Memory B cell (primary cell): ENCODE results near the gene FPGS.

Experiments used
- ATAC-seq: fragments of 150-1000 bp; cut with Tn5 transposase; 2 replicates; pipeline ENCODE4 v1.10.0; 2021; ENCODE audit warnings: low read depth, mild to moderate bottlenecking, moderate library complexity
- DNase-seq, 2 donors: peaks; one replicate each; pipeline ENCODE4 v3.0.0; 2022; ENCODE audit warnings: low spot score in 2 of 2
- H3K27ac Mint-ChIP-seq: one replicate; pipeline ENCODE4 v1.8.0; 2022; ENCODE audit warnings: mild to moderate bottlenecking, moderate library complexity, mixed read lengths
- H3K27me3 Mint-ChIP-seq: one replicate; pipeline ENCODE4 v1.8.0; 2022; ENCODE audit warnings: mixed read lengths
- H3K36me3 Mint-ChIP-seq: one replicate; pipeline ENCODE4 v1.8.0; 2022; ENCODE audit warnings: mild to moderate bottlenecking, mixed read lengths
- H3K4me1 Mint-ChIP-seq: one replicate; pipeline ENCODE4 v1.8.0; 2022; ENCODE audit warnings: mixed read lengths
- H3K4me3 Mint-ChIP-seq: one replicate; pipeline ENCODE4 v1.8.0; 2022; ENCODE audit warnings: mild to moderate bottlenecking, moderate library complexity, mixed read lengths
- H3K9me3 Mint-ChIP-seq: one replicate; pipeline ENCODE4 v1.8.0; 2022; ENCODE audit warnings: mixed read lengths

Gene FPGS

GRCh38 chr9:127789179-127789578 is 13.5 kb upstream of the FPGS start:
- Mint-ChIP-seq H3K36me3 (peaks cover 26% of the 10 kb centered on the region), H3K4me3 (no peak overlapping the region), H3K27me3 (no peaks in the 10 kb centered on the region), H3K27ac (no peak overlapping the region), H3K4me1 (peaks cover 22% of the 10 kb centered on the region), H3K9me3 (no peaks in the 10 kb centered on the region)
- no peak for DNase-seq
- ATAC-seq, result no peak

- H3K9me3 Mint-ChIP-seq, result no peaks in the 10 kb centered on the region
- H3K27me3 Mint-ChIP-seq, result no peaks in the 10 kb centered on the region
- H3K4me1 Mint-ChIP-seq, result peaks cover 14% of the 10 kb centered on the region
- DNase-seq, result no peak
- peak overlapping the region; percentile 66 for H3K27ac Mint-ChIP-seq
- ATAC-seq, result no peak
- H3K4me3 Mint-ChIP-seq, result no peak overlapping the region
- peaks cover 26% of the 10 kb centered on the region for H3K36me3 Mint-ChIP-seq
Observed at GRCh38 chr9:127790094-127790855, 12.4 kb upstream of the FPGS start.

- Mint-ChIP-seq H3K9me3 (no peaks in the 10 kb centered on the region), H3K36me3 (peaks cover 26% of the 10 kb centered on the region), H3K4me3 (no peak overlapping the region), H3K4me1 (peaks cover 15% of the 10 kb centered on the region), H3K27ac (no peak overlapping the region), H3K27me3 (no peaks in the 10 kb centered on the region)
- no peak for ATAC-seq
- no peak for DNase-seq
Observed at GRCh38 chr9:127791085-127791484, 11.6 kb upstream of the FPGS start.

GRCh38 chr9:127792417-127793031 is 10.2 kb upstream of the FPGS start:
- Mint-ChIP-seq H3K36me3 (peaks cover 23% of the 10 kb centered on the region), H3K4me3 (no peak overlapping the region), H3K27me3 (no peaks in the 10 kb centered on the region), H3K9me3 (no peaks in the 10 kb centered on the region), H3K27ac (peak overlapping the region; percentile 4), H3K4me1 (peaks cover 22% of the 10 kb centered on the region)
- no peak for DNase-seq
- ATAC-seq, result no peak

DNA sequence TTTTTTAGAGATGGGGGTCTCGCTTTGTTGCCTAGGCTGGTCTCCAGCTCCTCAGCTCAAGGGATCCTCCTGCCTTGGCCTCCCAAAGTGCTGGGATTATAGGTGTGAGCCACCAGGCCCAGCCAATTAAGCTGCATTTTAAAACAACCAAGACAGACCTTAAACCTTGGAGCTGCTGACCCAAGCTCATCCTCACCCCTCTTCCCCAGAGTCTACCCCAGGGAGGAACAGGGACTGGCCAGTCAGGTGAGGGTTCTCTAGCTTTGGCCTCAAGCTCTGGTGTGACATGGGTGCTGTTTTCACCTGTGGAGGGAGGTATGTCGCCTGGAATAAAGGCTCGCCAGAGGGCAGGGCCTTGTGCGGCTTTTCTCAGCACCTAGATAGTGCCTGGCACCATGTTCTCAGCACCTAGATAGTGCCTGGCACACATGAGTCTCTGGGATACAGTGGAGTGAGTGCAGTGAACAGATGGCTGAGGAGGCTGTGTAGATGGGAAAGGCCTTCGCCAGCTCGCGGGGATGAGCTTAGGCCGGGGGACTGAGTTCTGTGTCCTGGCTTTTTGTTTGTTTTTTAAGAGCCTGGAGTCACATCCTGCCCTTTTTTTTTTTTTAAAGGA is 9.5 kb upstream of the FPGS start:
- Mint-ChIP-seq H3K27ac (peak overlapping the region; percentile 4), H3K4me1 (peaks cover 25% of the 10 kb centered on the region), H3K27me3 (no peaks in the 10 kb centered on the region), H3K9me3 (no peaks in the 10 kb centered on the region), H3K36me3 (peaks cover 18% of the 10 kb centered on the region), H3K4me3 (no peak overlapping the region)
- ATAC-seq (no peak), DNase-seq (no peak)

GRCh38 chr9:127794001-127794791 is 8.5 kb upstream of the FPGS start:
- DNase-seq (no peak), ATAC-seq (no peak)
- Mint-ChIP-seq H3K9me3 (no peaks in the 10 kb centered on the region), H3K4me1 (peaks cover 24% of the 10 kb centered on the region), H3K27me3 (no peaks in the 10 kb centered on the region), H3K27ac (no peak overlapping the region), H3K36me3 (peaks cover 12% of the 10 kb centered on the region), H3K4me3 (no peak overlapping the region)

GRCh38 chr9:127796225-127796813 is 6.4 kb upstream of the FPGS start:
- peak overlapping the region; percentile 30 for H3K27ac Mint-ChIP-seq
- peak; percentile 31 for ATAC-seq
- DNase-seq, result no peak
- peaks cover 2% of the 10 kb centered on the region for H3K36me3 Mint-ChIP-seq
- H3K4me3 Mint-ChIP-seq, result peak overlapping the region; percentile 66
- no peaks in the 10 kb centered on the region for H3K9me3 Mint-ChIP-seq
- peaks cover 20% of the 10 kb centered on the region for H3K4me1 Mint-ChIP-seq
- H3K27me3 Mint-ChIP-seq, result no peaks in the 10 kb centered on the region

DNA sequence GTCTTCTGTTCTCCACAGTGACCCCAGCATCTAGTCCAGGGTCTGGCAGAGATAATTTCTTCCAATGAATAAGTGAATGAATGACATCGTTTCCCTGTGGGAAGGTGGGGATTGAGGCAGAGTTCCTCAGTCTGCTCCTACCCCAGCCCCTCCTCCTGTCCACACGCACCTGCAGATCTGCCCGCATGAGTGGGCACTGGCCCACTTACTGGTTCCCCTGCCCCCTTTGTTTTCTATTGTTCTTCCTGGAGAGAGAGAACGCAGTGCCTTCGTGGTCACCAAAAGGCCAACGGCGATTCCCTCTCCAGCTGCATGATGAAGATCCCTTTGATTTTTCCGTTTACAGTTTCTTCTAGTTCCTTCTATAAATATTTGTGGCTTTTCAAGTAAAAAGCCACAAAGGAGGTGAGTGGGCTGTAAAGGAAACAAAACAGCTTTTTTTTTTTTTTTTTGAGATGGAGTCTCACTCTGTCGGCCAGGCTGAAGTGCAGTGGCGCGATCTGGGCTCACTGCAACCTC is 5.8 kb upstream of the FPGS start:
- Mint-ChIP-seq H3K4me1 (peaks cover 22% of the 10 kb centered on the region), H3K9me3 (no peaks in the 10 kb centered on the region), H3K27ac (peak overlapping the region; percentile 30), H3K36me3 (peaks cover 2% of the 10 kb centered on the region), H3K4me3 (peak overlapping the region; percentile 66), H3K27me3 (no peaks in the 10 kb centered on the region)
- DNase-seq (no peak), ATAC-seq (peak; percentile 50)

DNA sequence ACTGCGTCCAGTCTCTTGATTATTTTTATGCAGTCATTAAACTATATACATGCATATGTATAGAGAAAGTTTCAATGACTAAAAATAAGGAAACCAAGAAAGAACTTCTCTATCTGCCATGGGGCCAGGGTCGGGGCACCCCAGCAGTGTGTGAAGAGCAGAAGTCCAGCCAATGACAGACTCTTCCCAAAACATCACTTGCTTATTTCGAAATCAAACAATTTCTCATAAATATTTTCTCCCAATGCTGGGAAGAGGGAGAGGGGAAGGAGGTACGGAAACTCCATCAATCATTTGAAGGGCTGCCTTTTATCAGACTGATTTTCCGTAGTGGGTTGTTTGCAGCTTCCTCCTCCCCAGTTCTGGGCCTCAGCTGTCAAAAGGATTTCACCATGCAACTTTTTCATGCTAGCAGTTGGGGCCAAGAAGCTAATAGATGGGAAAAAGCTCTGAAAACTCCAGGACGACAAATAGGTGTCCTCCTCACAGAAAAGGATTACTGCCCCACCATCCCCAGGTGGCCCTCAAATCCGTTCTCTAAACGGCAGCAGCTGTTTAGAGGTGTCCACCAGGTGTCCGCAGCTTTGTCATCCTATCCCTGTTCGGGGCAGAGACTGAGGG is 617 bp upstream of the FPGS start:
- peaks cover 5% of the 10 kb centered on the region for H3K36me3 Mint-ChIP-seq
- peaks cover 19% of the 10 kb centered on the region for H3K4me1 Mint-ChIP-seq
- no peaks in the 10 kb centered on the region for H3K9me3 Mint-ChIP-seq
- peak overlapping the region; percentile 93 for H3K4me3 Mint-ChIP-seq
- H3K27me3 Mint-ChIP-seq, result no peaks in the 10 kb centered on the region
- H3K27ac Mint-ChIP-seq, result peak overlapping the region; percentile 90
- DNase-seq (no peak), ATAC-seq (peak; percentile 0)

GRCh38 chr9:127803507-127804352 is 1.0 kb downstream of the FPGS start:
- H3K27ac Mint-ChIP-seq, result peak overlapping the region; percentile 90
- peaks cover 5% of the 10 kb centered on the region for H3K36me3 Mint-ChIP-seq
- H3K4me3 Mint-ChIP-seq, result peak overlapping the region; percentile 93
- ATAC-seq (no peak), DNase-seq (no peak)
- H3K4me1 Mint-ChIP-seq, result peaks cover 13% of the 10 kb centered on the region
- no peaks in the 10 kb centered on the region for H3K27me3 Mint-ChIP-seq
- H3K9me3 Mint-ChIP-seq, result no peaks in the 10 kb centered on the region

DNA sequence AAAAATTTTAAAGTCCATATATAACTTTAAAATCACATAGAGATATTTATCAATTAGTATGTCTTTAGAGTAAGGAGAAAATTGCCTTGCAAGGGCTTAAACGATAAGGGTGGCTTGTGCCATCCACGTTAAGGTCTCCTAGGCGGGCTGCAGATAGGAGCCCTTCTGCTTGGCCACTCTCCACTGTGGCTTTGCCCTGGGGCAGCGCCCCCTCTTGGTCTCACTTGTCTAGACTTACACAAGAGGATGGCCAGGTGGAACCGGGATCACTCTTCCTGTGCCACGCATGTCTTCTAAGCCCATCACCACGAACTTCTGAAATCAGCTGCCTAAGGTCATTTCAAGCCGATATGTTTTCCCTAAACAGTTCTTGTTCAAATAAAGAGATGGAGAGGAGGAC is 2.9 kb downstream of the FPGS start:
- DNase-seq, result no peak
- Mint-ChIP-seq H3K4me3 (no peak overlapping the region), H3K27ac (no peak overlapping the region), H3K27me3 (no peaks in the 10 kb centered on the region), H3K4me1 (peaks cover 13% of the 10 kb centered on the region), H3K9me3 (no peaks in the 10 kb centered on the region), H3K36me3 (peaks cover 5% of the 10 kb centered on the region)
- no peak for ATAC-seq

DNA sequence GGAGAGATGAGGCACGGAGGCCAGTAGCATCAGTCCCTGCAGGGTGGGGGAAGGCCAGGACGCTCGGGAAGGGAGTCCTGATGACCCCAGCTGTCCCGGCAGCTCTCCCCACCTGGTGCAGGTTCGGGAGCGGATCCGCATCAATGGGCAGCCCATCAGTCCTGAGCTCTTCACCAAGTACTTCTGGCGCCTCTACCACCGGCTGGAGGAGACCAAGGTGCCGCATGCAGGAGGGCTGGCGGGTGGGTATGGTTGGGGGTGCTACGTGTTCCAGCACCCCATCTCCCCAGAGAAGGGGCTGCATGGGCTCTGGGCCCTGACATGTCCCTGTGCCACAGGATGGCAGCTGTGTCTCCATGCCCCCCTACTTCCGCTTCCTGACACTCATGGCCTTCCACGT is 4.2 kb downstream of the FPGS start:
- H3K27me3 Mint-ChIP-seq, result no peaks in the 10 kb centered on the region
- no peak overlapping the region for H3K4me3 Mint-ChIP-seq
- DNase-seq (no peak), ATAC-seq (no peak)
- no peaks in the 10 kb centered on the region for H3K9me3 Mint-ChIP-seq
- no peak overlapping the region for H3K27ac Mint-ChIP-seq
- H3K36me3 Mint-ChIP-seq, result peaks cover 5% of the 10 kb centered on the region
- H3K4me1 Mint-ChIP-seq, result peaks cover 11% of the 10 kb centered on the region
